PC-3 (cell line): Measurements from ENCODE around the gene NEU4. TPM values are rescaled to one million over a fixed set of nuclear protein-coding genes. Genes with fewer than 3 reads are reported as not detected.

Source experiments
- ATAC-seq: fragments of 200-7000 bp; cut with Tn5 transposase; 2 replicates; pipeline ENCODE4 v1.9.1; 2020; ENCODE audit warnings: mild to moderate bottlenecking, moderate library complexity
- BruUV-seq: library from RNA; stranded (reverse); fragments of 400-500 nt; replicated peaks from 2 replicates; lab custom pipeline; 2021; lab: Mats Ljungman, UMichigan
- CTCF ChIA-PET: fragments of 300-600 bp; sonication (Branson Sonifier 250); formaldehyde crosslinking; loops from one replicate; lab custom pipeline; 2022; ENCODE audit warnings: antibody characterized with exemption; lab: Charles Lee
- POLR2A ChIA-PET: fragments of 300-600 bp; sonication (Branson Sonifier 250); formaldehyde crosslinking; loops from one replicate; lab custom pipeline; 2022; ENCODE audit warnings: antibody characterized with exemption; ENCODE audit not compliant: unreplicated experiment; lab: Charles Lee
- DNase-seq: peaks from one replicate; pipeline ENCODE4 v3.0.0-alpha.2; 2015
- H2AFZ ChIP-seq: fragments of 300-600 bp; sonication (generic); 2 replicates; pipeline ENCODE4 v1.6.0; 2016; ENCODE audit warnings: antibody characterized with exemption, low read length
- H3F3A ChIP-seq: fragments of 300-600 bp; sonication (generic); one replicate; pipeline ENCODE4 v1.6.0; 2017; ENCODE audit warnings: antibody characterized with exemption, low read length, control low read depth, mild to moderate bottlenecking; ENCODE audit not compliant: unreplicated experiment
- H3K27ac ChIP-seq: fragments of 300-600 bp; sonication (generic); 2 replicates; pipeline ENCODE4 v1.5.1; 2016; ENCODE audit warnings: mild to moderate bottlenecking, low read length
- H3K27me3 ChIP-seq: fragments of 300-600 bp; sonication (generic); 2 replicates; pipeline ENCODE4 v1.6.1; 2016; ENCODE audit warnings: low read length, mixed read lengths
- H3K36me3 ChIP-seq: fragments of 300-600 bp; sonication (generic); 2 replicates; pipeline ENCODE4 v1.6.1; 2016; ENCODE audit warnings: low read depth, mixed run types, low read length, mixed read lengths
- H3K4me1 ChIP-seq: fragments of 300-600 bp; sonication (generic); 2 replicates; pipeline ENCODE4 v1.5.1; 2016; ENCODE audit warnings: low read length; ENCODE audit not compliant: insufficient read depth
- H3K4me2 ChIP-seq: fragments of 300-600 bp; sonication (generic); 2 replicates; pipeline ENCODE4 v1.6.0; 2016; ENCODE audit warnings: low read length
- H3K4me3 ChIP-seq: fragments of 300-600 bp; sonication (generic); 2 replicates; pipeline ENCODE4 v1.5.1; 2016; ENCODE audit warnings: mild to moderate bottlenecking, low read length, mixed read lengths
- H3K79me2 ChIP-seq: fragments of 300-600 bp; sonication (generic); 2 replicates; pipeline ENCODE4 v1.6.1; 2017; ENCODE audit warnings: low read length, mixed read lengths
- H3K9ac ChIP-seq: fragments of 300-600 bp; sonication (generic); 2 replicates; pipeline ENCODE4 v1.6.0; 2016; ENCODE audit warnings: mild to moderate bottlenecking, low read length
- H3K9me2 ChIP-seq: fragments of 300-600 bp; sonication (generic); replicated peaks from 2 replicates; pipeline ENCODE4 v1.6.1; 2016; ENCODE audit warnings: mixed run types, low read length, mixed read lengths
- H3K9me3 ChIP-seq: fragments of 300-600 bp; sonication (generic); 2 replicates; pipeline ENCODE4 v1.6.1; 2016; ENCODE audit warnings: low read length, mixed read lengths
- H4K20me1 ChIP-seq: fragments of 300-600 bp; sonication (generic); 2 replicates; pipeline ENCODE4 v1.6.1; 2016; ENCODE audit warnings: low read length, mixed read lengths
- EZH2 ChIP-seq: fragments of 300-600 bp; sonication (generic); IDR thresholded peaks from one replicate; pipeline ENCODE4 v1.6.1; 2017; ENCODE audit warnings: antibody characterized with exemption, mild to moderate bottlenecking, low read length; ENCODE audit not compliant: unreplicated experiment
- EZH2phosphoT487 ChIP-seq: fragments of 300-600 bp; sonication (generic); IDR thresholded peaks from 2 replicates; pipeline ENCODE4 v1.6.1; 2018; ENCODE audit warnings: mild to moderate bottlenecking, antibody characterized with exemption, low read length, borderline replicate concordance
- intact Hi-C: fragments of 100-400 bp; cut with micrococcal nuclease; formaldehyde crosslinking; loops from 2 replicates; pipeline ENCODE4 v1.9.0; 2023
- total RNA-seq: library from RNA; depleted of rRNA; stranded (reverse); fragments of >200 nt; gene quantifications from 2 replicates; pipeline ENCODE4 v1.2.3, GENCODE V29; 2014
- TF ChIP-seq, protein P1 (sequence below): fragments of 300-600 bp; sonication (generic); conservative IDR thresholded peaks from 2 replicates; pipeline ENCODE4 v1.5.1; 2017; ENCODE audit warnings: antibody characterized with exemption, low read depth, mild to moderate bottlenecking, low read length

NEU4 gene
- total RNA-seq, 1 experiment from 2014 or later, result not detected

DNA sequence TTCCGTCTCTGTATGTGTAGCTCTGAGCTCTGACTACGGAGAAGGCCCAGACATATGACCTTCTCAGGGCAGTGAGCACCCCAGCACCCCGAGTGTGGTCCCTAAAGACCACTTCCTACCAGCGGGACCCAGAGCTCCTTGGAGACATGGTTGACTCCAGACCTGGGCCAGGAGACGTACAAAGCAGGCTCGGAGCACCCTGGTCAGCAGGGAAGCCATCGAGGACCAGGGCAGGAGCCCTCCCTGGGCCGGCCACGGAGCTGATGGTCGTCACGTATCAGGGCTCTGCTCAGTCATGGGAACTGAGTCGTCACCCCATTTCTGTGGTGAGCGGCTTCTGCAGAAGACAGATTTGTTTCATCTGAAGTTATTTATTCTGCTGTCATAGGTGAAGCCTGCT, 12.8 kb upstream of the NEU4 start:
- intact Hi-C loops, result no loop called here
- no TSS peak for BruUV-seq
- Histone ChIP-seq H3K36me3 (no peaks in the 10 kb centered on the region), H2AFZ (no peak overlapping the region), H3K9me2 (no peaks in the 10 kb centered on the region), H3K27ac (no peak overlapping the region), H3K9me3 (no peaks in the 10 kb centered on the region), H3K4me3 (no peak overlapping the region), H3K27me3 (no peaks in the 10 kb centered on the region), H3K4me2 (no peak overlapping the region), H3K9ac (no peak overlapping the region), H4K20me1 (no peaks in the 10 kb centered on the region), H3K79me2 (no peaks in the 10 kb centered on the region), H3F3A (no peaks in the 10 kb centered on the region), H3K4me1 (no peaks in the 10 kb centered on the region)
- ATAC-seq (no peak), DNase-seq (no peak)
- ChIA-PET CTCF (no interaction called here), POLR2A (no interaction called here)
- TF ChIP-seq EZH2phosphoT487 (no peak), EZH2 (no peak)
- TF ChIP-seq, protein P1, sequence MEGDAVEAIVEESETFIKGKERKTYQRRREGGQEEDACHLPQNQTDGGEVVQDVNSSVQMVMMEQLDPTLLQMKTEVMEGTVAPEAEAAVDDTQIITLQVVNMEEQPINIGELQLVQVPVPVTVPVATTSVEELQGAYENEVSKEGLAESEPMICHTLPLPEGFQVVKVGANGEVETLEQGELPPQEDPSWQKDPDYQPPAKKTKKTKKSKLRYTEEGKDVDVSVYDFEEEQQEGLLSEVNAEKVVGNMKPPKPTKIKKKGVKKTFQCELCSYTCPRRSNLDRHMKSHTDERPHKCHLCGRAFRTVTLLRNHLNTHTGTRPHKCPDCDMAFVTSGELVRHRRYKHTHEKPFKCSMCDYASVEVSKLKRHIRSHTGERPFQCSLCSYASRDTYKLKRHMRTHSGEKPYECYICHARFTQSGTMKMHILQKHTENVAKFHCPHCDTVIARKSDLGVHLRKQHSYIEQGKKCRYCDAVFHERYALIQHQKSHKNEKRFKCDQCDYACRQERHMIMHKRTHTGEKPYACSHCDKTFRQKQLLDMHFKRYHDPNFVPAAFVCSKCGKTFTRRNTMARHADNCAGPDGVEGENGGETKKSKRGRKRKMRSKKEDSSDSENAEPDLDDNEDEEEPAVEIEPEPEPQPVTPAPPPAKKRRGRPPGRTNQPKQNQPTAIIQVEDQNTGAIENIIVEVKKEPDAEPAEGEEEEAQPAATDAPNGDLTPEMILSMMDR, result no peak

DNA sequence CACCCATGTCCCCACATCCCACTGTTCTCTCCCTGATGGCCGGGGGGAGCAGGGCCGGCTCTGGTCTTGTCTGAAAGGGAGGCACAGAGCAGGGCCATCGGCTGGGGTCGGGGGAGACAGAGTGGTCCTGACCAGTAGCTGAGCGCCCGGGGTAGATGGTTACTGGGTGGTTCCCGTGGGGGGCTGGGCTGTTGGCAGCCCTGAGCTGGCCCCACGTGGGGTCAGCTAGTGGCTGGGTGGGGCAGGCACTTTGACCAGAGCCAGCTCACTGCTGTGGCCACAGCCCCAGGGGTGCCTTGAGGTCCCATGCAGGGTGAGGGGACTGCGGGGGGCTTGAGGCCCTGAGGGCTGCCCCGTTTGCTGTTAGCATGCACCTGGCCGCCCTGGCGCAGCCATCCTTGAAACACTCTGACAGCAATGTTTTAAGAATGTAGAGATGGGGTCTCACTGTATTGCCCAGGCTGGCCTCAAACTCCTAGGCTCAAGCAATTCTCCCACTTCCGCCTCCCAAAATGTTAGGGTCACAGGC, 12.3 kb upstream of the NEU4 start:
- Histone ChIP-seq H3K4me3 (no peak overlapping the region), H4K20me1 (no peaks in the 10 kb centered on the region), H3K79me2 (no peaks in the 10 kb centered on the region), H3K9me2 (no peaks in the 10 kb centered on the region), H2AFZ (no peak overlapping the region), H3K9me3 (no peaks in the 10 kb centered on the region), H3K4me2 (no peak overlapping the region), H3K27me3 (no peaks in the 10 kb centered on the region), H3F3A (no peaks in the 10 kb centered on the region), H3K9ac (no peak overlapping the region), H3K4me1 (no peaks in the 10 kb centered on the region), H3K27ac (no peak overlapping the region), H3K36me3 (no peaks in the 10 kb centered on the region)
- ChIA-PET POLR2A (no interaction called here), CTCF (no interaction called here)
- DNase-seq (no peak), ATAC-seq (no peak)
- no TSS peak for BruUV-seq
- intact Hi-C loops, result no loop called here
- TF ChIP-seq EZH2phosphoT487 (no peak), EZH2 (no peak)
- TF ChIP-seq, protein P1, result no peak

DNA sequence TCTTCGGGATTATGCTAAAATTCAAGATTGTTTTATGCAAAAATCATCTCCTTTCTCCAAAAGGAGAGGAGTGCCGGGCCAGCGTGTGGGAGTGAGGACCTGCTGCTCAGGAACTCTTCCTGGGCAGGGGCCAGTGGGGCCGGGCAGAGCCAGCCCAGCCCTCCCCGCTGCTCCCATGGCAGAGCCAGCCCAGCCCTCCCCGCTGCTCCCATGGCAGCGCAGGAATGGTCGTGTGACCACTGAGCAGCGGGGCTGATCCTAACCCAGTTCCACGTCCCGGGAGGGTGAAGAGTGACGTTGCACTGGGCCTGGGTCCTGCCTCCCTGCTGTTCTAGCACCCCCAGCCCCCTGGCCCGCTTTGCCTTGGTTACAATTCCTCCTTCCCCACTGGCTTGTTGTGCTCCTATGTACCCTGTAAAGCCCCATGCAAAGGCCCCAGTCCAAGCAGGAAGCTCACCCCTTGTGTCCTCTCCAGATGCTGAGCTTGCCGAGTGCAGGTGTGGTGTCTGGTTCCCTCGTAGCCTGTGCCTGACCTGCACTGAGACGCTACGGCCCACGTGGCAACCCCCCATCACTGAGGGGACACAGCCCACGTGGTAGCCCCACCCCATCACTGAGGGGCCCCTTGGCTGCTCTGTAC, 11.4 kb upstream of the NEU4 start:
- H3K4me2 ChIP-seq, result no peak overlapping the region
- DNase-seq (no peak), ATAC-seq (no peak)
- TF ChIP-seq EZH2phosphoT487, result no peak
- TF ChIP-seq, protein P1, result no peak
- no peak for TF ChIP-seq EZH2
- no peak overlapping the region for H3K4me3 ChIP-seq
- no peak overlapping the region for H3K9ac ChIP-seq
- intact Hi-C loops, result no loop called here
- CTCF ChIA-PET, result no interaction called here
- no peak overlapping the region for H3K27ac ChIP-seq
- H3K4me1 ChIP-seq, result no peaks in the 10 kb centered on the region
- no peak overlapping the region for H2AFZ ChIP-seq
- no TSS peak for BruUV-seq
- POLR2A ChIA-PET, result no interaction called here
- H4K20me1 ChIP-seq, result no peaks in the 10 kb centered on the region
- no peaks in the 10 kb centered on the region for H3K79me2 ChIP-seq
- H3K27me3 ChIP-seq, result no peaks in the 10 kb centered on the region
- no peaks in the 10 kb centered on the region for H3K36me3 ChIP-seq
- no peaks in the 10 kb centered on the region for H3F3A ChIP-seq
- no peaks in the 10 kb centered on the region for H3K9me3 ChIP-seq
- H3K9me2 ChIP-seq, result no peaks in the 10 kb centered on the region
